Pancreas (tissue), 10 donors: ENCODE measurements around the gene ST7. TPM values are rescaled to one million over a fixed set of nuclear protein-coding genes. Genes with fewer than 3 reads are reported as not detected.

Source experiments
- ATAC-seq, 4 donors: fragments of 200-7000 bp; cut with Tn5 transposase; one replicate each; pipeline versions ENCODE4 v1.8.0 to v1.9.1; 2020; ENCODE audit warnings: mild to moderate bottlenecking in 4 of 4, moderate library complexity in 4 of 4
- DNase-seq, 6 donors: peaks; one replicate each; pipeline ENCODE4 v3.0.0-alpha.2; 2020
- FAIRE-seq: peaks from 2 replicates; lab custom pipeline; 2012; peaks lifted over from hg19 to GRCh38; lab: Jason Lieb, UNC
- H3K27ac ChIP-seq, 4 donors: fragments of 200-600 bp; sonication (generic); 1 replicate in 3 of 4; 2 replicates in 1 of 4; pipeline versions ENCODE4 v1.5.0 to v1.8.0; 2020
- H3K27me3 ChIP-seq, 4 donors: fragments of 200-600 bp; one replicate each; pipeline ENCODE4 v1.8.0; 2021
- H3K36me3 ChIP-seq, 3 donors: fragments of 200-600 bp; sonication (generic) in 1 of 3; one replicate each; pipeline versions ENCODE4 v1.5.0 to v1.8.0; 2020 to 2021
- H3K4me1 ChIP-seq, 3 donors: fragments of 200-600 bp; one replicate each; pipeline ENCODE4 v1.8.0; 2021
- H3K4me3 ChIP-seq, 4 donors: fragments of 200-600 bp; sonication (generic) in 2 of 4; one replicate each; pipeline versions ENCODE4 v1.5.0 to v1.8.0; 2020 to 2021
- H3K9me3 ChIP-seq, 4 donors: fragments of 200-600 bp; one replicate each; pipeline ENCODE4 v1.8.0; 2021
- WGBS, 2 donors: extraction: QIAGEN DNeasy Blood & Tissue Kit; methylation state at CpG; one replicate each; pipeline ENCODE4 v1.1.7; 2013; 5-methylcytosine and 5-hydroxymethylcytosine counted together
- intact Hi-C, 3 donors: fragments of 100-400 bp; cut with DNase I; formaldehyde crosslinking; loops; one replicate each; pipeline versions ENCODE4 v1.11.1 to v1.14.2; 2022
- polyA plus RNA-seq, 2 donors: library from polyadenylated mRNA; stranded (reverse); fragments of 200-250 nt; gene quantifications; one replicate each; pipeline ENCODE4 v1.2.3, GENCODE V29; 2013
- total RNA-seq, 6 donors: library from RNA; stranded (reverse); fragmentation: NEBNext Ultra II Directional in 4 of 6; extraction: Animal tissue kit (Norgen Biotek cat#: 25700) in 4 of 6; gene quantifications; one replicate each; pipeline versions ENCODE4 v1.2.1 to v1.2.4, GENCODE V29; 2021 to 2023
- TF ChIP-seq, protein P1 (sequence below), 4 donors: fragments of 200-600 bp; sonication (generic) in 3 of 4; IDR thresholded peaks; one replicate each; pipeline versions ENCODE4 v1.5.0 to v1.8.0; 2021; ENCODE audit warnings: antibody characterized with exemption in 4 of 4
- donor health status: healthy with polysubstance abuse.
- donor health status: DM: no; HTN: no; CAD: no; lungs with moderate emphysema.
- donor health status: DM: no; HTN: no; CAD: no.
- donor health status: control.
- donor health status: control.
- donor health status: Bipolar disorder and iron deficiency.
- donor health status: DM: yes; HTN: yes; CAD: no.
- donor health status: DM: no; HTN: no; CAD: no.
- donor health status: DM: no; HTN: no; CAD: no.
- donor health status: DM: yes; HTN: yes; CAD: no.

ST7 gene
- total and polyA plus RNA-seq, 8 donors = 8.2 to 20.2 (median 17.1) TPM

DNA sequence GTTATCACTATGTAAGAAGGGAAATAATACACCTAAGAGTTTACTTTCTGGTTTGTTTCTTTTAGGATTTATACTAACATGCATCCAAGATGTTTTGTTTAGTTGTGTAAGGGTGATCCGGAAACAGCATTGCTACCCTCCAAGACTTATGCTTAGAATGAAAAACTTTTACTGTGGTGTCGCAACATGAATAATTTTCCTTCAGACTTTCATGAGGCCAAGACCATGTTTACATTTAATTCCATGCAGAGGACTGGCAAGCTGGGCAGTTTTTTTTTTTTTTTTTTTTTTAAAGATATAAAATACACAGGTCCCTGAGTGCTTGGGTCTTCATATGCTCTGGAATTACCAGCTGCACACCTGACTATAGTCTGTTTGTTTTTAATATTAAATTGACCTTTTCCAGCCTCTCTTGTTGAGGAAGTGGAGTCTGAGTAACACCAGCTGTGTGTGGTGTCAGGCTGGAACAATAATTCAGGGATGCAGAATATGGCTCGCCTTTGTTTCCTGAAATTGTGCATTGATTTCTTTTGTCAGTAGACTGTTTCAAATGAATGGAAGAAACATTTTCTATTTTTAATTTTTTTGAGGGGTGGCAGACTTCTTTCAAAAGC is 81.7 kb downstream of the ST7 start:
- no peak for DNase-seq
- no peak overlapping the region for H3K4me3 ChIP-seq
- intact Hi-C loops = no loop called here
- no peaks in the 10 kb centered on the region for H3K36me3 ChIP-seq
- H3K27ac ChIP-seq = no peak overlapping the region
- FAIRE-seq = no peak
- 37 to 42% methylated on average over 3 of the region's 3 CpGs for WGBS, 2 donors
- TF ChIP-seq, protein P1, sequence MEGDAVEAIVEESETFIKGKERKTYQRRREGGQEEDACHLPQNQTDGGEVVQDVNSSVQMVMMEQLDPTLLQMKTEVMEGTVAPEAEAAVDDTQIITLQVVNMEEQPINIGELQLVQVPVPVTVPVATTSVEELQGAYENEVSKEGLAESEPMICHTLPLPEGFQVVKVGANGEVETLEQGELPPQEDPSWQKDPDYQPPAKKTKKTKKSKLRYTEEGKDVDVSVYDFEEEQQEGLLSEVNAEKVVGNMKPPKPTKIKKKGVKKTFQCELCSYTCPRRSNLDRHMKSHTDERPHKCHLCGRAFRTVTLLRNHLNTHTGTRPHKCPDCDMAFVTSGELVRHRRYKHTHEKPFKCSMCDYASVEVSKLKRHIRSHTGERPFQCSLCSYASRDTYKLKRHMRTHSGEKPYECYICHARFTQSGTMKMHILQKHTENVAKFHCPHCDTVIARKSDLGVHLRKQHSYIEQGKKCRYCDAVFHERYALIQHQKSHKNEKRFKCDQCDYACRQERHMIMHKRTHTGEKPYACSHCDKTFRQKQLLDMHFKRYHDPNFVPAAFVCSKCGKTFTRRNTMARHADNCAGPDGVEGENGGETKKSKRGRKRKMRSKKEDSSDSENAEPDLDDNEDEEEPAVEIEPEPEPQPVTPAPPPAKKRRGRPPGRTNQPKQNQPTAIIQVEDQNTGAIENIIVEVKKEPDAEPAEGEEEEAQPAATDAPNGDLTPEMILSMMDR (IDR thresholded peaks at IDR 0.05) = no peak
- no peaks in the 10 kb centered on the region for H3K9me3 ChIP-seq
- no peaks in the 10 kb centered on the region for H3K27me3 ChIP-seq
- peaks cover 0 to 22% (median 18%) of the 10 kb centered on the region in 3 donors for H3K4me1 ChIP-seq
- peak; percentile 24 to 73 (median 66) for ATAC-seq

DNA sequence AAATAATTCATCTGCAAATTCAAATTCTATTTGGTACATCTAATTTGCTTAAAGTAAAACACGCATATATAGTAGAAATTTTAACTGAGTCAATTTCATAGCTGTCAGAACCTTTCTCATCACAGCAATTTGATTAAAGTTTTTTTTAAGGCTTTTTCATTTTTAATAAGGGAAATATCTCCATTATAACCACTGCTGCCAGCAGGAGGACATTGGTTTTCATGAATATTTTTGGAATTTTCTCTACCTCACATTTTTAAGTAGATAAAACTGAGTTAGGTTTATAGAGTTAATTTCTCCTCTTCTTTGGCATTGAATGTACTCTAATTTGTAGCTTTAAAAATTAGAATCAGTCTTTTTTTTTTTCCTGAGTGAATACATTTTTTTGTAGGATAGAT is 82.2 kb downstream of the ST7 start:
- WGBS, 2 donors = 92 to 94% methylated on average over 1 of the region's 1 CpG
- no peak for FAIRE-seq

DNA sequence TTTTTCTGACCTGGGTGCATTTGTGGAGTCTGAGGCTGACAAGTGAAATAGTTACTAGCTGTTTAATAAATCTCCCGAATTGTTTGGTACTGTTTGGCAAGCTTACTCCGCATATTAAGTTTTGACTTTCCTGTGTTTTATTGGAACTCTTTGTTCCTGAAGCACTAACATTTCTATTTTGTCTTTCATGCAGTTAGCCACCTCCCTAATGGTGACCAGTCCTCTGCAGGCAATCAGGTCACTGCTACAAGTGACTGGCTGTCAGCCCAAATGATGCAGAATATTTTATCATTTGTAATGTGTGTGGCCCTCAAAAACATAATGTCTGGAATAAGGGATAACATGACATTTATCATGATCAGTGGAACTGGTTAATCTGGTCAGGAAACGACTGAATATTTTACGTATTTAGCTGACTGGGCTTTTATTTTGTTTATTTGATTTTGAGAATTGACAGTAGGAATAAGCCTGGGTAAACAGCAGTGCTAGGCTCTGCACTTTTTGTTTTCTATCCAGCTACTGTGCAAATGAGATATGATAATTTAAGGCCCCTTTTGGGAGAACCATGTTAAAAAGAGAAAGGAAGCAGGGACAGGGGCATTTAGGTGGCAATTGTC is 82.9 kb downstream of the ST7 start:
- TF ChIP-seq, protein P1 (IDR thresholded peaks at IDR 0.05) = no peak
- FAIRE-seq (no peak), ATAC-seq (peak in 2 of 4 donors; percentile 32 to 64), DNase-seq (no peak)
- Histone ChIP-seq H3K4me1 (peaks cover 0 to 22% (median 18%) of the 10 kb centered on the region in 3 donors), H3K27me3 (no peaks in the 10 kb centered on the region), H3K36me3 (no peaks in the 10 kb centered on the region), H3K9me3 (no peaks in the 10 kb centered on the region), H3K27ac (no peak overlapping the region), H3K4me3 (no peak overlapping the region)
- WGBS, 2 donors = 25 to 28% methylated on average over 4 of the region's 4 CpGs
- intact Hi-C loops = no loop called here

More for the DNA sequence above, 82.2 kb downstream of the ST7 start:
- peaks cover 0 to 22% (median 18%) of the 10 kb centered on the region in 3 donors for H3K4me1 ChIP-seq
- ATAC-seq (no peak), DNase-seq (no peak)
- TF ChIP-seq, protein P1 (IDR thresholded peaks at IDR 0.05) = no peak
- H3K36me3 ChIP-seq = no peaks in the 10 kb centered on the region
- H3K9me3 ChIP-seq = no peaks in the 10 kb centered on the region
- intact Hi-C loops = no loop called here
- H3K27me3 ChIP-seq = no peaks in the 10 kb centered on the region
- H3K27ac ChIP-seq = no peak overlapping the region
- H3K4me3 ChIP-seq = no peak overlapping the region

DNA sequence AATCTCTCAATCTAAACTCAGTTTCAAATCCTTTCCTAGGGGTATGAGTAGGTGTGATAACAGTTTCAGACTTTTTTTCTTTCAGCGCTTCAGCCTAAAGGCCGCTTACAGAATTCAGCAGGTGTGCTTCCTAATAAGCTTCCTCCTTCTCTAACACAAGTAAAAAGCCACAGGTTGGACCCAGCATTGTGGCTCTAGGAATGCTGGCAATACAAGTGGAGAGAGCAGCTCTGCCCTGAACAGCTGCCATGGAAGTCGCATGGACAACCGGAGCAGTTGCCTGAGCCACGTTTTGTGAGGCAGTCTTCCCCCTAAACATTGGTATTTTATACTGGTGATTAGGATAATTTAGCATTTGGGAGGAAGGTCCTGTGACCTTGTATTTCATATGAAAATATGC is 83.5 kb downstream of the ST7 start:
- intact Hi-C loops = no loop called here
- H3K27me3 ChIP-seq = no peaks in the 10 kb centered on the region
- no peaks in the 10 kb centered on the region for H3K36me3 ChIP-seq
- peaks cover 0 to 22% (median 18%) of the 10 kb centered on the region in 3 donors for H3K4me1 ChIP-seq
- H3K9me3 ChIP-seq = no peaks in the 10 kb centered on the region
- no peak for DNase-seq
- ATAC-seq = peak in 1 of 4 donors; percentile 15
- no peak for FAIRE-seq
- no peak overlapping the region for H3K27ac ChIP-seq
- TF ChIP-seq, protein P1 (IDR thresholded peaks at IDR 0.05) = no peak
- H3K4me3 ChIP-seq = no peak overlapping the region
- WGBS, 2 donors = 81 to 82% methylated on average over 5 of the region's 5 CpGs

DNA sequence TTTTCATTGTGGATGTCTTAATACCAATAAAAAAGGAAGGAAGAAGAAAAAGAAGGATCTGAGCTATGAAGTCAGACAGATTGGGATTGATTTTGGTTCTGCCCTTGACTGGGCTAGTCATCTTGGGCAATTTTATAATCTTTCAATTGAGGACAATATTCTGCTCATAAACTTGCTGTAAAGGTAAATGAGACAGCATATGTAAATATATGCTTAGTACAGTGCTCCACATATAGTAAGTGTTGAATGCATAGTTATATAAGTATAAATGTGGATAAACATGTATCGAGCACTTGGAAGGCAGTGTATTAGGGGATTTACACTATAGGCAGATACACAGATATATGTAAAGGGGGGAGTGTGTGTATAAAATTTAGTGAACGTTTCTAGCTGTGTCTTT is 85.1 kb downstream of the ST7 start:
- DNase-seq = no peak
- Histone ChIP-seq H3K9me3 (no peaks in the 10 kb centered on the region), H3K4me3 (no peak overlapping the region), H3K27ac (no peak overlapping the region), H3K36me3 (no peaks in the 10 kb centered on the region), H3K27me3 (no peaks in the 10 kb centered on the region), H3K4me1 (peaks cover 0 to 32% (median 23%) of the 10 kb centered on the region in 3 donors)
- intact Hi-C loops = no loop called here
- no peak for ATAC-seq
- no peak for FAIRE-seq
- 68 to 77% methylated on average over 2 of the region's 2 CpGs for WGBS, 2 donors
- TF ChIP-seq, protein P1 (IDR thresholded peaks at IDR 0.05) = no peak
